CD4-positive, alpha-beta T cell treated with Interleukin-6 at 100 ng/mL for 8 hours (primary cell): ENCODE measurements around the gene MAG.
A peak's percentile ranks its signal among the peaks of the same experiment; 100 is the strongest.

Experiments used
- DNase-seq: peaks from one replicate; pipeline ENCODE4 v3.0.0-alpha.2; 2020; ENCODE audit warnings: mixed read lengths, low spot score

The MAG gene

GRCh38 chr19:35291916-35292315 lies at the start of gene MAG:
MAG (plus strand) TSS chr19:35292161; CDS start chr19:35295409, 3,248 bp downstream.
- DNase-seq = no peak

- DNase-seq = no peak
These were observed 45.4 kb upstream of the MAG start for GRCh38 chr19:35246466-35247092.

DNA sequence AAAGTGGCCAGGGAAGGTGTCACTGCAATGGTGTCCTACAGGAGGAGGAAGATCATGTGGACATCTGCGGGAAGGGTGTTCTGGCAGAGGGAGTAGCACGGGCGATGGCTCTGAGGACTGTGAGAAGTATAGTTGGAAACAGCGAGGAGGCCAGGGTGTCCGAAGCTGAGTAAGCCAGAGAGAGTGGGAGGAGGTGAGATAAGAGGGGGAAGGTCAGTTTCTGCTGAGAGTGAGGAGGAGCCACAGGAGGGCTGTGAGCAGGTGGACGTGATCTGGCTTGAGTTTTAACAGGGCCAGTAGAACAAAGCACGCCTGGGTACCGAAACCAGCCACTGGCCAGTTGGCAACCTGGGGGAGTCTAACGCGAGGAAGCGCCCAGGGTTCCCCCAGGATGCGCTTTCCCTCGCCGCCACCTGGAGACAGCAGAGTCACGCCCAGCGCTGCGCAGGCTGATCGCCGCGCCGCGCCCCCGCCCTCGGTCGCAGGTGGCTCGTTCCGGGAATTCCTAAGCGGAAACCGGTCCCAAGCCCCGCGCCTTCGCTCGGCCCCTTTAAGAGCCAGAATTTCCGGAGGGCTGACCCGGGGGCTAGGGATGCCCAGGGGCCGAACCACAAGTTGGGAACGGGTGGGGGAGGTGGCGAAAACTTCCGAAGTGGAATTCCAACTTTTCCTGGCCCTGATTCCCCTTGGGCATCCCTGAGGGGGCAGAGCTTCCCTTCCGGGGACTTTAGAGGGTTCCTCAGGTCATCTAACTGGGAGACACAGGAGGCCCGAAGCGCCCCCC lies 44.2 kb upstream of the MAG start:
- peak; percentile 54 for DNase-seq

- DNase-seq = peak; percentile 79
These were observed 43.4 kb upstream of the MAG start, which contains the start of gene LSR for GRCh38 chr19:35248310-35249145. LSR (plus strand) TSS chr19:35249002; CDS start chr19:35249023, 21 bp downstream.

GRCh38 chr19:35249146-35249847 lies 42.7 kb upstream of the MAG start:
- no peak for DNase-seq

GRCh38 chr19:35249848-35250711 lies 41.9 kb upstream of the MAG start:
- no peak for DNase-seq

GRCh38 chr19:35251456-35251855 lies 40.5 kb upstream of the MAG start:
- no peak for DNase-seq

DNA sequence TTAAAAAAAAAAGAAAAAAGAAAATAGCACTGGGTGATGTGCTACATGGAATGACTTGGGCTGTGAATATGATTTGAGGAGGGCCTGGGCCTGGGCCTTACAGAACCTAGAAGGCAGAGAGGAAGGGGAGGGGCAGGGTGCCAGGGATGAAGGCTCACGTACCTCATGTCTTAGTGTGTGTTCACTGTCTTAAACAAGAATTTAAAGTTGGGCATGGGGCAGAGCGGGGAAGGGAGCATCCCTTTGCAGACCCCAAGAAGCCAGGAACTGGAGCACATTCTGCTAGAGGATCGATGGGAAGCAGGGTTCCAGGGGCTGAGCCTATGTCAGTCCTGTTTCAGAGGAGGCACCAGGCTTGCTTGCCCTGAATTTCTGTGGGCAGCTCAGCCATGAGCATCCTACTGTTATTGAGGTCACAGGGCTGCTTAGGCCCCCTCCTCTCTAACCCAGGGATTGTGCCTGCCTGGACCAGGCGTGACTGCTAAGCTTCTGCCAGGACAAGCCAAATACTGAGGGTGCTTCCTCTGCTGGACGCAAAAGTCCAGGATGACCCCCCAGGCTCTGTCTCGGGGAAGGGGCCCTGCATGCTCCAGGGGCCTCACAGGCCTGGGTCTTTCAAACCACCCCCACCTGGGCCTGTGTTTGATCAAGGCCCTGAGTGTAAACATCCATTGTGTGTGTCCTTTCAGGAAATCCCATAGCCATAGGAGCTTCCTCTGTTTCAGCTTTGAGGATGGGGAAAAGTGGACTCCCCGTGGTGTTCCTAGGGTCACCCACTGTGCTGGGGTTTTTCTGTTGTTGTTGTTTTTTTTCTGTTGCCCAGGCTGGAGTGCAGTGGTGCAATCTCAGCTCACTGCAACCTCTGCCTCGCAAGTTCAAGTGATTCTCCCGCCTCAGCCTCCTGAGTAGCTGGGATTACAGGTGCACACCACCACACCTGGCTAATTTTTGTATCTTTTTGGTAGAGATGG lies 38.4 kb upstream of the MAG start:
- DNase-seq = no peak

- DNase-seq = no peak
These were observed 37.3 kb upstream of the MAG start for GRCh38 chr19:35254341-35255297.

DNA sequence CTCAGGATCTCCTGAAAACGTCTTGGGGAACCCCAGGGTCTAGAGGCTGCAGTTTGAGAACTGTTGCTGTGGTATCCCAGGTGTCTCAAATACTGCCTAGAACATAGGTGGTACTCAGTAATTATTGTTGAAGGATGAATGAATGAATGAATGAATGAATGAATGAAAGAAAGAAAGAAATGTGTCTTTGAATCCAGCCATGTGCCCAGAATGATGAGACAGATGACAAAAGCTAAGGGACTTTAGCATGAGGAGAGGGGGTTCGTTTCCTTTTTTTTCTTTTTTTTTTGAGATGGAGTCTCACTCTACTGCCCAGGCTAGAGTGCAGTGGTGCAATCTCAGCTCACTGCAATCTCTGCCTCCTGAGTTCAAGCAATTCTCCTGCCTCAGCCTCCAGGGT lies 35.4 kb upstream of the MAG start:
- DNase-seq = no peak

GRCh38 chr19:35257113-35257461 lies 34.9 kb upstream of the MAG start:
- DNase-seq = no peak

- no peak for DNase-seq
These were observed 31.2 kb upstream of the MAG start for GRCh38 chr19:35260694-35261304.

DNA sequence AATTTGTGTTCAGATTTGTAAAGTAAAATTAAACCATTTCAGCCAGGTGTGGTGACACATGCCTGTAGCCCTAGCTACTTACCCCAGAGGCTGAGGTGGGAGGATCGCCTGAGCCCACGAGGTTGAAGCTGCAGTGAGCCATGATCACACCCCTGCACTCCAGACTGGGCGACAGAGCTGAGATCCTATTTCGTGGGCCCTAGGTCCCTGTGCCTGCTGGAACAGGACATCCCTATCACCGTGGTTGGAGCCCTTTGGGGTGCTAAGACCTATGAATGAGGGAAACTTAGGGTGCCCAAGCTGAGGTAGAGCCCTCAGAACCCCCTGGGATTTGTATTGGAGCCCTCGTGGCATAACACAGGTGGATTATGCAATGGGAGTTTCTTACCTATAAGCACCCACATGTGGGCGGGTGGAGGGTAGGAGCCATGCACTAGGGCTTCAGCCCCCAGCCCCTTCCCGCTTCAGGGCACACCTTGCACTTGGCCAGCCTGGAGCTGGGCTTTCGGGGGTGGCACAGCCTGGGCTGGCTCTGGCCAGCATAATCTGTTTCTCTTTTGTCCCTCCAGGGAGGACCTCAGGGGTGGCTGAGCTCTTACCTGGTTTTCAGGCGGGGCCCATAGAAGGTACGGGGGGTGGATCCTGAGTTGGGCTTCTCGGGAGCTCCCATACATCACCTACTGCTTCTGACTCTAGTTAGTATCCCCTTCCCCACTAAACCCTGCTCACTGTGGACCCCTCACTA lies 30.4 kb upstream of the MAG start:
- no peak for DNase-seq

- no peak for DNase-seq
These were observed 29.7 kb upstream of the MAG start for GRCh38 chr19:35262101-35262761.

- DNase-seq = no peak
These were observed 27.5 kb upstream of the MAG start for GRCh38 chr19:35264268-35265125.
